WTC11 (cell line): ENCODE results near the gene NAA20. TPM values are rescaled to one million over a fixed set of nuclear protein-coding genes. Genes with fewer than 3 reads are reported as not detected.

ENCODE experiments used
- ATAC-seq: fragments of 200-7000 bp; cut with Tn5 transposase; 2 replicates; pipeline ENCODE4 v1.10.0; 2021; ENCODE audit warnings: mild to moderate bottlenecking, moderate library complexity
- CTCF ChIA-PET: fragments of 300-600 bp; sonication (Branson Sonifier 250); formaldehyde crosslinking; loops from one replicate; lab custom pipeline; 2021; ENCODE audit warnings: antibody characterized with exemption; lab: Charles Lee
- POLR2A ChIA-PET: fragments of 350-600 bp; sonication (Branson Sonifier 250); formaldehyde crosslinking; loops from one replicate; lab custom pipeline; 2021; ENCODE audit warnings: antibody characterized with exemption; lab: Charles Lee
- DNase-seq: peaks from one replicate; pipeline ENCODE4 v3.0.0; 2021; ENCODE audit warnings: low spot score
- H3K27ac Mint-ChIP-seq: 2 replicates; pipeline ENCODE4 v1.8.0; 2021; ENCODE audit warnings: mixed read lengths
- H3K27me3 Mint-ChIP-seq: 2 replicates; pipeline ENCODE4 v1.8.0; 2021; ENCODE audit warnings: low read depth, mild to moderate bottlenecking, moderate library complexity, mixed read lengths
- H3K36me3 Mint-ChIP-seq: 2 replicates; pipeline ENCODE4 v1.8.0; 2021; ENCODE audit warnings: mixed read lengths
- H3K4me1 Mint-ChIP-seq: 2 replicates; pipeline ENCODE4 v1.8.0; 2022; ENCODE audit warnings: mixed read lengths
- H3K4me3 Mint-ChIP-seq: 2 replicates; pipeline ENCODE4 v1.8.0; 2021; ENCODE audit warnings: mild to moderate bottlenecking, moderate library complexity, mixed read lengths
- H3K9me3 Mint-ChIP-seq: 2 replicates; pipeline ENCODE4 v1.8.0; 2021; ENCODE audit warnings: mixed read lengths
- ARID4B ChIP-seq: sonication (generic); formaldehyde crosslinking; IDR thresholded peaks from 2 replicates; pipeline ENCODE4 v1.8.0; 2023; ENCODE audit warnings: missing genetic modification reagents, mild to moderate bottlenecking, borderline replicate concordance
- ATF6 ChIP-seq: sonication (generic); formaldehyde crosslinking; IDR thresholded peaks from 2 replicates; pipeline ENCODE4 v1.8.1; 2023; ENCODE audit warnings: mild to moderate bottlenecking, missing genetic modification reagents
- CTCF ChIP-seq: fragments of 200-600 bp; IDR thresholded peaks from 2 replicates; pipeline ENCODE4 v1.8.0; 2022; ENCODE audit warnings: antibody characterized with exemption
- E2F4 ChIP-seq: sonication (generic); formaldehyde crosslinking; IDR thresholded peaks from 2 replicates; pipeline ENCODE4 v1.8.1; 2022; ENCODE audit warnings: low read depth, mild to moderate bottlenecking, moderate library complexity, missing genetic modification reagents, borderline replicate concordance
- ELF4 ChIP-seq: sonication (generic); formaldehyde crosslinking; IDR thresholded peaks from 2 replicates; pipeline ENCODE4 v1.8.1; 2022; ENCODE audit warnings: low read depth, mild to moderate bottlenecking, moderate library complexity, missing genetic modification reagents
- FOXP1 ChIP-seq: sonication (generic); formaldehyde crosslinking; IDR thresholded peaks from 2 replicates; pipeline ENCODE4 v1.8.0; 2022; ENCODE audit warnings: missing genetic modification reagents, mild to moderate bottlenecking, moderate library complexity, borderline replicate concordance
- HMGXB4 ChIP-seq: sonication (generic); formaldehyde crosslinking; IDR thresholded peaks from 2 replicates; pipeline ENCODE4 v1.8.1; 2023; ENCODE audit warnings: mild to moderate bottlenecking, moderate library complexity, missing genetic modification reagents
- MAX ChIP-seq: sonication (generic); formaldehyde crosslinking; IDR thresholded peaks from 2 replicates; pipeline ENCODE4 v1.8.0; 2022; ENCODE audit warnings: mild to moderate bottlenecking, missing genetic modification reagents
- MYBL2 ChIP-seq: sonication (generic); formaldehyde crosslinking; IDR thresholded peaks from 2 replicates; pipeline ENCODE4 v1.8.1; 2023; ENCODE audit warnings: mild to moderate bottlenecking, moderate library complexity, missing genetic modification reagents
- NR3C1 ChIP-seq: sonication (generic); formaldehyde crosslinking; conservative IDR thresholded peaks from 2 replicates; pipeline ENCODE4 v1.8.1; 2023; ENCODE audit warnings: low read depth, mild to moderate bottlenecking, missing genetic modification reagents
- RELA ChIP-seq: sonication (generic); formaldehyde crosslinking; IDR thresholded peaks from 2 replicates; pipeline ENCODE4 v1.8.1; 2022; ENCODE audit warnings: missing genetic modification reagents, mild to moderate bottlenecking, borderline replicate concordance
- STAT6 ChIP-seq: sonication (generic); formaldehyde crosslinking; conservative IDR thresholded peaks from 2 replicates; pipeline ENCODE4 v1.8.1; 2023; ENCODE audit warnings: mild to moderate bottlenecking, low read depth, missing genetic modification reagents, moderate library complexity
- ZNF396 ChIP-seq: fragments of 250-450 bp; sonication (Bioruptor Pico); IDR thresholded peaks from 2 replicates; pipeline ENCODE4 v1.8.0; 2021; ENCODE audit warnings: mild to moderate bottlenecking, moderate library complexity, borderline replicate concordance
- ZNF425 ChIP-seq: fragments of 250-450 bp; sonication (Bioruptor Pico); conservative IDR thresholded peaks from 2 replicates; pipeline ENCODE4 v1.9.0; 2021; ENCODE audit warnings: mild to moderate bottlenecking
- ZNF512 ChIP-seq: sonication (generic); formaldehyde crosslinking; IDR thresholded peaks from 2 replicates; pipeline ENCODE4 v1.8.1; 2022; ENCODE audit warnings: missing genetic modification reagents, borderline replicate concordance
- total RNA-seq: library from RNA; stranded (reverse); gene quantifications from 3 replicates; pipeline ENCODE4 v1.2.3, GENCODE V29; 2021

Gene NAA20
- total RNA-seq, 1 experiment from 2014 or later: 34.0 TPM

- no peaks in the 10 kb centered on the region for H3K9me3 Mint-ChIP-seq
- no peak for TF ChIP-seq ELF4
- TF ChIP-seq ZNF396: no peak
- no peak for TF ChIP-seq ZNF425 (CRISPR knock-in tag)
- no peak for TF ChIP-seq RELA
- no peak for TF ChIP-seq FOXP1
- TF ChIP-seq NR3C1: no peak
- no peak for TF ChIP-seq ZNF512 (CRISPR knock-in tag)
- no peak for TF ChIP-seq E2F4 (CRISPR knock-in tag)
- TF ChIP-seq MAX (CRISPR knock-in tag): no peak
- no peak for TF ChIP-seq ATF6 (CRISPR knock-in tag)
- no peak for TF ChIP-seq ARID4B (CRISPR knock-in tag)
- TF ChIP-seq HMGXB4 (CRISPR knock-in tag): no peak
- no peak for TF ChIP-seq STAT6 (CRISPR knock-in tag)
- no peak for TF ChIP-seq CTCF
- TF ChIP-seq MYBL2 (CRISPR knock-in tag): no peak
- POLR2A ChIA-PET: no interaction called here
- peaks cover 22% of the 10 kb centered on the region for H3K4me1 Mint-ChIP-seq
- H3K27me3 Mint-ChIP-seq: no peaks in the 10 kb centered on the region; the same call in 1 of the 2 replicates
- no peaks in the 10 kb centered on the region; the same call in 1 of the 2 replicates for H3K36me3 Mint-ChIP-seq
- H3K4me3 Mint-ChIP-seq: no peak overlapping the region
- DNase-seq (no peak), ATAC-seq (no peak)
- CTCF ChIA-PET: no interaction called here
- H3K27ac Mint-ChIP-seq: peak overlapping the region; percentile 48
Observed at GRCh38 chr20:20021835-20022234, 4.7 kb downstream of the NAA20 start.
